Activated CD8-positive, alpha-beta memory T cell treated with anti-CD3 and anti-CD28 coated beads, Interleukin-2, amount 50 U/mL, for 24 hours (primary cell): Measurements from ENCODE around the gene TEX51.

Experiments used
- DNase-seq: peaks from one replicate; pipeline ENCODE4 v3.0.0-alpha.2; 2020; ENCODE audit errors: extremely low read depth

Gene TEX51

GRCh38 chr2:126893606-126894005 is 5.1 kb upstream of the TEX51 start:
- no peak for DNase-seq

GRCh38 chr2:126894082-126894481 is 4.6 kb upstream of the TEX51 start:
- DNase-seq: no peak

GRCh38 chr2:126894585-126895182 is 4.0 kb upstream of the TEX51 start:
- no peak for DNase-seq

GRCh38 chr2:126895336-126895735 is 3.4 kb upstream of the TEX51 start:
- no peak for DNase-seq

- DNase-seq: no peak
Observed at GRCh38 chr2:126896471-126896870, 2.2 kb upstream of the TEX51 start.

GRCh38 chr2:126899616-126900185 is 1.0 kb downstream of the TEX51 start:
- no peak for DNase-seq

GRCh38 chr2:126900646-126901319 is 2.1 kb downstream of the TEX51 start:
- no peak for DNase-seq

- DNase-seq: no peak
Observed at GRCh38 chr2:126901459-126901858, 2.8 kb downstream of the TEX51 start.

- DNase-seq: no peak
Observed at GRCh38 chr2:126902152-126902835, 3.6 kb downstream of the TEX51 start.

GRCh38 chr2:126902859-126903258 is 4.2 kb downstream of the TEX51 start:
- DNase-seq: no peak

- no peak for DNase-seq
Observed at GRCh38 chr2:126905991-126906390, 7.3 kb downstream of the TEX51 start.

- DNase-seq: no peak
Observed at GRCh38 chr2:126906781-126907180, 8.1 kb downstream of the TEX51 start.

- DNase-seq: no peak
Observed at GRCh38 chr2:126907671-126908070, 9.0 kb downstream of the TEX51 start.

GRCh38 chr2:126908721-126909177 is 10.1 kb downstream of the TEX51 start:
- DNase-seq: no peak

- DNase-seq: no peak
Observed at GRCh38 chr2:126909366-126909765, 10.7 kb downstream of the TEX51 start.

- DNase-seq: no peak
Observed at GRCh38 chr2:126909781-126910180, 11.1 kb downstream of the TEX51 start.

- no peak for DNase-seq
Observed at GRCh38 chr2:126910637-126911036, 11.9 kb downstream of the TEX51 start.

- DNase-seq: no peak
Observed at GRCh38 chr2:126911111-126911796, 12.6 kb downstream of the TEX51 start.

GRCh38 chr2:126912201-126912600 is 13.5 kb downstream of the TEX51 start:
- DNase-seq: no peak

- no peak for DNase-seq
Observed at GRCh38 chr2:126913329-126913728, 14.6 kb downstream of the TEX51 start.

- no peak for DNase-seq
Observed at GRCh38 chr2:126913881-126914615, 15.4 kb downstream of the TEX51 start.
